ENCODE measurements around the gene EGFLAM. TPM values are rescaled to one million over a fixed set of nuclear protein-coding genes. Genes with fewer than 3 reads are reported as not detected.

Gene EGFLAM
- total RNA-seq, 4 donors from 2014 or later, result 21.8 to 194 (median 46.7) TPM

- no peak for TF ChIP-seq CTCF (IDR thresholded peaks at IDR 0.05; ENCODE audit: low read depth)
Measured at GRCh38 chr5:38323645-38324295, 65.4 kb downstream of the EGFLAM start.

- TF ChIP-seq CTCF (IDR thresholded peaks at IDR 0.05; ENCODE audit: low read depth), result no peak
Measured at GRCh38 chr5:38329132-38329715, 70.9 kb downstream of the EGFLAM start.

GRCh38 chr5:38330207-38330606 is 71.8 kb downstream of the EGFLAM start:
- TF ChIP-seq CTCF (IDR thresholded peaks at IDR 0.05; ENCODE audit: low read depth), result no peak

- TF ChIP-seq CTCF (IDR thresholded peaks at IDR 0.05; ENCODE audit: low read depth), result no peak
Measured at GRCh38 chr5:38331831-38332230, 73.5 kb downstream of the EGFLAM start.

GRCh38 chr5:38338455-38338854 is 80.1 kb downstream of the EGFLAM start:
- TF ChIP-seq CTCF (IDR thresholded peaks at IDR 0.05; ENCODE audit: low read depth), result no peak

GRCh38 chr5:38339446-38339845 is 81.1 kb downstream of the EGFLAM start:
- TF ChIP-seq CTCF (IDR thresholded peaks at IDR 0.05; ENCODE audit: low read depth), result no peak

GRCh38 chr5:38341056-38341455 is 82.7 kb downstream of the EGFLAM start:
- TF ChIP-seq CTCF (IDR thresholded peaks at IDR 0.05; ENCODE audit: low read depth), result no peak
